ENCODE data around the gene TOX2. TPM values are rescaled to one million over a fixed set of nuclear protein-coding genes. Genes with fewer than 3 reads are reported as not detected.

TOX2 gene
- total RNA-seq, 1 experiment from 2014 or later, result 1.8 TPM

- no peak for TF ChIP-seq EZH2phosphoT487 (IDR thresholded peaks at IDR 0.05; ENCODE audit: borderline replicate concordance, low read length)
- TF ChIP-seq EZH2 (IDR thresholded peaks at IDR 0.05; ENCODE audit: low read length, unreplicated experiment), result peak; percentile 56
- TF ChIP-seq CTCF (conservative IDR thresholded peaks at IDR 0.05; ENCODE audit: low read depth, low read length), result no peak
- peak; percentile 30 for ATAC-seq
- ChIA-PET CTCF (no interaction called here), POLR2A (ENCODE audit: unreplicated experiment) (no interaction called here)
- Histone ChIP-seq H3K27me3 (ENCODE audit: low read length) (peaks cover 16% of the 10 kb centered on the region), H3K79me2 (ENCODE audit: low read length) (no peaks in the 10 kb centered on the region), H3K4me1 (ENCODE audit: insufficient read depth, low read length) (peaks cover 14% of the 10 kb centered on the region), H3K9me3 (ENCODE audit: low read length) (peaks cover 16% of the 10 kb centered on the region), H3K4me3 (ENCODE audit: low read length) (peak overlapping the region; percentile 60), H3K27ac (ENCODE audit: low read length) (no peak overlapping the region), H3K36me3 (ENCODE audit: low read depth, low read length) (peaks cover 4% of the 10 kb centered on the region; the same call in 1 of the 2 replicates), H3K4me2 (ENCODE audit: low read length) (peak overlapping the region; percentile 77), H2AFZ (ENCODE audit: low read length) (peak overlapping the region; percentile 24), H3K9me2 (replicated peaks; ENCODE audit: low read length) (no peaks in the 10 kb centered on the region), H3K9ac (ENCODE audit: low read length) (no peak overlapping the region), H4K20me1 (ENCODE audit: low read length) (no peaks in the 10 kb centered on the region), H3F3A (ENCODE audit: low read length, unreplicated experiment) (no peaks in the 10 kb centered on the region)
- DNase-seq, result no peak
- BruUV-seq (replicated peaks), result no TSS peak
- intact Hi-C loops (cut with micrococcal nuclease), result no loop called here
These were observed 790 bp downstream of the TOX2 start for GRCh38 chr20:43915211-43916072.

DNA sequence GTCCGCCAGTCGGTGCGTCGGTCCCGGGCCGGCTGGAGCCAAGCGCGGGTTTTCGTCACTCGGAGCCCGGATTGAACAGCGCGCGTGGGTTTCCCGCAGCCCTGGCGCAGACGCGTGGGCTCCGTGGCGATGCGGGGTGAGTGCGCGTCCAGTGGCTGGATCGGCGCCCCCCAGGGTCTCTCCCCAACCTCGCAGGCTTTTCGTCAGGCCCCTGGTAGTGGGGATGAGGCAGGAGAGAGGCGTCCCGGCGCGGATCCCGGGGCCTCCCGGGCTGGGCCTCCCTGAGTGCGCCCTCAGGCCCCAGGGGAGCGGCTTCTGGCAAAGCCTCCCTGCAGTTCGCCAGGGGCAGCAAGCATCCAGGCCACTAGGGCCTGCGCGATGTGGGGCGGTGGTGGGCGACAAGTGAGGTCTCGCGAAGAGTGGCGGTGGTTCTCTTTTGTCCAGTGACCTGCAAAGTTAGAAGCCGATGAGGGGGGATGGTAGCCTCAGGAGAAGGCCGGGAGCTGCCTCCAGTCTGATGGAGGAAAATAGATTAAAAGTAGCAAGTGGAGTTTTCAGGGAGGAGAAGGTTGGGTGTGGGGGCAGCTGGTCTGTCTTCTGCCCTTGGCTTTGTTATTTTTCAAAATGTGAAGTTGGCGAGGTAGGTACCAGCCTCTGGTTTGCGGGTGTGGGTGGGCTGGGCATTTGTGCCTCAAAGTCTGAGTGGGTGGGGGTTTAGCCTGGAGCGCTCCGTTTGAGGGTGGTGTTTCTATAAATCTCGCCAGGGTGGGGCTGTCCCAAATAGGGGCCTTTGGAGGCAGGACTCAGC is 1.6 kb downstream of the TOX2 start:
- H3K9ac ChIP-seq (ENCODE audit: low read length), result no peak overlapping the region
- BruUV-seq (replicated peaks), result no TSS peak
- no peak overlapping the region for H3K4me3 ChIP-seq (ENCODE audit: low read length)
- H3F3A ChIP-seq (ENCODE audit: low read length, unreplicated experiment), result no peaks in the 10 kb centered on the region
- no peak overlapping the region for H3K27ac ChIP-seq (ENCODE audit: low read length)
- peaks cover 16% of the 10 kb centered on the region for H3K9me3 ChIP-seq (ENCODE audit: low read length)
- DNase-seq (no peak), ATAC-seq (no peak)
- H3K4me1 ChIP-seq (ENCODE audit: insufficient read depth, low read length), result peaks cover 23% of the 10 kb centered on the region
- no peak for TF ChIP-seq EZH2 (IDR thresholded peaks at IDR 0.05; ENCODE audit: low read length, unreplicated experiment)
- no peak for TF ChIP-seq CTCF (conservative IDR thresholded peaks at IDR 0.05; ENCODE audit: low read depth, low read length)
- no peak for TF ChIP-seq EZH2phosphoT487 (IDR thresholded peaks at IDR 0.05; ENCODE audit: borderline replicate concordance, low read length)
- ChIA-PET CTCF (no interaction called here), POLR2A (ENCODE audit: unreplicated experiment) (no interaction called here)
- H4K20me1 ChIP-seq (ENCODE audit: low read length), result no peaks in the 10 kb centered on the region
- peaks cover 4% of the 10 kb centered on the region; the same call in 1 of the 2 replicates for H3K36me3 ChIP-seq (ENCODE audit: low read depth, low read length)
- H3K4me2 ChIP-seq (ENCODE audit: low read length), result peak overlapping the region; percentile 77; the same call in 1 of the 2 replicates
- no peak overlapping the region for H2AFZ ChIP-seq (ENCODE audit: low read length)
- peaks cover 16% of the 10 kb centered on the region for H3K27me3 ChIP-seq (ENCODE audit: low read length)
- no peaks in the 10 kb centered on the region for H3K9me2 ChIP-seq (replicated peaks; ENCODE audit: low read length)
- intact Hi-C loops (cut with micrococcal nuclease), result no loop called here
- H3K79me2 ChIP-seq (ENCODE audit: low read length), result no peaks in the 10 kb centered on the region

Measured in PC-3 (cell line).